SJSA1 (cell line): ENCODE results near the gene CLEC16A. TPM values are rescaled to one million over a fixed set of nuclear protein-coding genes. Genes with fewer than 3 reads are reported as not detected.
"Not testable (repeated sequence)": the region's sequence is repeated elsewhere in the genome, so short reads cannot be mapped to it uniquely, and the experiment has no call there.

Experiments used
- DNase-seq, 2 experiments: peaks; one replicate each; pipeline ENCODE4 v3.0.0-alpha.2; 2015 to 2020; ENCODE audit warnings: low spot score in 2 of 2, low read depth in 1 of 2
- H3K27ac ChIP-seq: fragments of 250-450 bp; sonication (Bioruptor Pico); 2 replicates; pipeline ENCODE4 v1.5.1; 2020; ENCODE audit warnings: mild to moderate bottlenecking, moderate library complexity
- H3K27me3 ChIP-seq: fragments of 250-450 bp; sonication (Bioruptor Pico); replicated peaks from 2 replicates; pipeline ENCODE4 v1.5.1; 2020; ENCODE audit warnings: mild to moderate bottlenecking, moderate library complexity
- H3K36me3 ChIP-seq: fragments of 250-450 bp; sonication (Bioruptor Pico); 2 replicates; pipeline ENCODE4 v1.5.1; 2020; ENCODE audit warnings: mild to moderate bottlenecking
- H3K4me1 ChIP-seq: fragments of 250-450 bp; sonication (Bioruptor Pico); replicated peaks from 2 replicates; pipeline ENCODE4 v1.6.1; 2021; ENCODE audit warnings: mild to moderate bottlenecking
- H3K4me3 ChIP-seq: fragments of 250-450 bp; sonication (Bioruptor Pico); 2 replicates; pipeline ENCODE4 v1.5.1; 2020; ENCODE audit warnings: mild to moderate bottlenecking
- H3K9me3 ChIP-seq: fragments of 250-450 bp; sonication (Bioruptor Pico); replicated peaks from 2 replicates; pipeline ENCODE4 v1.5.1; 2020; ENCODE audit warnings: mild to moderate bottlenecking
- total RNA-seq: library from RNA; depleted of rRNA; stranded (reverse); fragments of >200 nt; shearing (Covaris generic); gene quantifications from 2 replicates; pipeline ENCODE4 v1.2.3, GENCODE V29; 2014; rRNA removed

The CLEC16A gene
- total RNA-seq, 1 experiment from 2014 or later = 14.8 TPM

- no peaks in the 10 kb centered on the region for H3K36me3 ChIP-seq
- no peak overlapping the region for H3K27ac ChIP-seq
- no peaks in the 10 kb centered on the region for H3K27me3 ChIP-seq
- no peak for DNase-seq
- H3K4me1 ChIP-seq = no peaks in the 10 kb centered on the region
- no peak overlapping the region for H3K4me3 ChIP-seq
- peaks cover 19% of the 10 kb centered on the region for H3K9me3 ChIP-seq
Measured at GRCh38 chr16:11218604-11218962, 274.2 kb downstream of the CLEC16A start.

GRCh38 chr16:11219178-11219577, 274.8 kb downstream of the CLEC16A start:
- Histone ChIP-seq H3K9me3 (peaks cover 19% of the 10 kb centered on the region), H3K27ac (no peak overlapping the region), H3K27me3 (no peaks in the 10 kb centered on the region), H3K4me1 (no peaks in the 10 kb centered on the region), H3K4me3 (no peak overlapping the region), H3K36me3 (no peaks in the 10 kb centered on the region)
- no peak for DNase-seq

- DNase-seq, H3K4me1 ChIP-seq, H3K27me3 ChIP-seq, H3K36me3 ChIP-seq, H3K27ac ChIP-seq, H3K4me3 ChIP-seq: not testable (repeated sequence)
- H3K9me3 ChIP-seq = peaks cover 19% of the 10 kb centered on the region
Measured at GRCh38 chr16:11220507-11220906, 276.1 kb downstream of the CLEC16A start.

DNA sequence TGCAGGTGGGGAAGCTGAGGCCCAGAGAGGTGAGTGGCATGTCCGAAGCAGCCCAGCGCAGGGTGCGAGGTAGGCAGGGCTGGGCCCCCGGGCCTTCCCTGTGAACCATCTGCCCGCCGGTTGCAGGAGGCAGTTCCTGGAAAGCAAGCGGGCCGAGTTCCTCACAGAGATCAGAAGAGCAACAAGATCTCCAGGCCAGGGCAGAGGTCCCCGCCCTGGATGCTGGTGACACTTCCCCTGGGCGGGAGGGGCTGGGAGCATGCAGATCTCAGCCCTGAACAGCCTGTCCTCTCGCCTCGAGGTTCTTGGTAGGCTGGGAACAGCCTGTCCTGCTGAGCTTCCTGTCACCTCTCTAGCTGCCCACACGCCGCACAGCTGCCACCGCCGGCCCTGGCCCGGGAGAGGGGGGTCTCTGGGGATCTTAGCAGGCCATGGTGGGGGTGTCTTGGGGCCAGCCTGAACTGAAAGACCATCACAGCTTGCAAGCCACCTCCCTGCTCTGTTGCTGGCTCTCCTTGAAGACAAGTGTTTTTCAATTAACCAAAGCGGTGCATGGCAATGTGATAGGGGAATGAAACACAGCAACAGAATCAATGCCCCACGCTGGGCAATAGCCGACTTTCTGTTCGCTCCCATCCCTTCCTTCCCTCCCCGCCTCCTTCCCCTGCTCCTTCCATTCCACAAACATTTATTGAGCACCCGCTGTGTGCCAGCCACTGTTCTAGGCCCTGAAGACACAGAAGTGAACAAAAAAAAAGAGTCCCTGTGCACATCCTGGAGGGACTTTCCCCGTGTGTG, 279.9 kb downstream of the CLEC16A start:
- Histone ChIP-seq H3K27ac (no peak overlapping the region), H3K27me3 (no peaks in the 10 kb centered on the region), H3K4me3 (no peak overlapping the region), H3K36me3 (no peaks in the 10 kb centered on the region), H3K9me3 (no peaks in the 10 kb centered on the region), H3K4me1 (no peaks in the 10 kb centered on the region)
- no peak for DNase-seq

- Histone ChIP-seq H3K4me3 (no peak overlapping the region), H3K36me3 (no peaks in the 10 kb centered on the region), H3K27ac (no peak overlapping the region), H3K4me1 (no peaks in the 10 kb centered on the region), H3K27me3 (no peaks in the 10 kb centered on the region), H3K9me3 (no peaks in the 10 kb centered on the region)
- no peak for DNase-seq
Measured at GRCh38 chr16:11224894-11225676, 280.7 kb downstream of the CLEC16A start.

DNA sequence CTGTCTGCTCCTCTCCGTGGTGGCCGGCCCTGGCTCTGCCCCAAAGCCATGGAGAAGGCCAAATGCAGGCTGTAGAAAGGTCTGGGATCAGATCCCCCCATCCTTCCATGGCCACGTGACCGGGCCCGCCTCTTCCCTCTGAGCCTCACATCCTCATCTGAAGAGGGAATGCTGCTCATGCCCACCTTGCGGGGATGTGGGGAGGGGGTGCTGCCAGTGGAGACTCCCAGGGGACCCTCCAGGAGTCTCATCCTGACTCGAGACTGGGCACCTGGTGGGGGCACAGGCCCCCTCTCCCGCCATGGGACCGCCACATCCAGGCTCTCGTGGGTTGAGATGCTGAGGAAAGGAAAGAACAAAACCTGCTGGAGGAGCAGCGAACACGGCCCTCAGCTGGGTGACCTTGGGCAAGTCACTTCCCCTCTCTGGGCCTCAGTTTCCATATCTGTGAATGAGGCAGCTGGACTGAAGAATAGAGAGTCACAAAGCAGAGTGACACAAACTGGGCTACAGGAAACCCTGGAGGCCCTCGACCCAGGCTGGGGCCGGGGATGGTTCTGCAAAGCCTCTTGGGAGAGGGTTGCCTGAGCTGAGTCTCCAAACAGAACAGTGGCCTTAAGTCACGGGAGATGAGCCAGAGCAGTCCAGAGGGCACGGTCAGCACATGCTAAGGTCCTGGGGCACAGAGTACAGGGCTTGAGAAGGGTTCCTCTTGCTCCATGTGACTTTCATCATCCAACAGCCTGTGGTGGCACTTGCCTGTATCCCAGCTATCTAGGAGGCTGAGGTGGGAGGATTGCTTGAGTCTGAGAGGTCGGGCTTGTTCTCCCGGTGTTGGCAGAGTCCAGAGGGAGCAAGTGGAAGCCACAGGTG, 281.5 kb downstream of the CLEC16A start:
- Histone ChIP-seq H3K4me1 (no peaks in the 10 kb centered on the region), H3K36me3 (no peaks in the 10 kb centered on the region), H3K27me3 (no peaks in the 10 kb centered on the region), H3K9me3 (no peaks in the 10 kb centered on the region), H3K27ac (no peak overlapping the region), H3K4me3 (no peak overlapping the region)
- DNase-seq = no peak

GRCh38 chr16:11229432-11229831, 285.1 kb downstream of the CLEC16A start:
- H3K4me3 ChIP-seq = no peak overlapping the region

GRCh38 chr16:11229906-11230305, 285.5 kb downstream of the CLEC16A start:
- Histone ChIP-seq H3K9me3 (no peaks in the 10 kb centered on the region), H3K27ac (no peak overlapping the region), H3K36me3 (no peaks in the 10 kb centered on the region), H3K4me1 (0 out of 2 replicates have a peak, but pooled peaks cover 3% of the 10 kb centered on the region), H3K27me3 (no peaks in the 10 kb centered on the region), H3K4me3 (no peak overlapping the region)
- no peak for DNase-seq

More at GRCh38 chr16:11229432-11229831, 285.1 kb downstream of the CLEC16A start:
- H3K9me3 ChIP-seq = no peaks in the 10 kb centered on the region
- H3K4me1 ChIP-seq = 0 out of 2 replicates have a peak, but pooled peaks cover 3% of the 10 kb centered on the region
- H3K27ac ChIP-seq = no peak overlapping the region
- no peaks in the 10 kb centered on the region for H3K27me3 ChIP-seq
- no peaks in the 10 kb centered on the region for H3K36me3 ChIP-seq
- DNase-seq = no peak

DNA sequence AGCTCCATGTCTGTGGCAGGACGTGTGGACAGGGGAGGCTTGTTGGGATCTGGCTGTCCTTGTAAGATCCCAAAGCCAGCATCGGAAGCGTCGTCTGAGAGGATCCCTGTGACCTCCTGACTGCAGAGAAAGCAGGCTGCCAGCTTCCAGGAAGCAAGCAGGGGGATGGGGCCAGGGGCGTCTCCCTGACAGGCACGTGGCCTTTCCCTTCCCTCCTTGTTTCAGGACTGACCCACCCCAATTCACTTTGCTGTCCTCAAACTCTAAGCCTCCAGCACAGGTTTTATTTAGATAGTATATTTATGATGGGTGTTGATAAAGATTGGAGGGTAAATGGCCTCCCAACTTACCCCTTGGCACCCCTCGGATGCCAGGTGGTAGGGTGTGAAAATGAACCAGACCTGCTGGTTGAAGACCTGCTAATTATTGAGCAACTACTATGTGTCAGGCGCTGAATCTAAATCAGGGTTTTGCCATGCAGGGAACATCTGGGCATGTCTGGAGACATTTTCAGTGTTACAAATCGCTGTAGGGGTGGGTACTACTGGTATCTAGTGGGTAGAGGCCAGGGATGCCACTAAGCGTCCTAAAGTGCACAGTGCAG, 287.1 kb downstream of the CLEC16A start:
- Histone ChIP-seq H3K4me3 (no peak overlapping the region), H3K4me1 (0 out of 2 replicates have a peak, but pooled peaks cover 3% of the 10 kb centered on the region), H3K27ac (no peak overlapping the region), H3K9me3 (no peaks in the 10 kb centered on the region), H3K36me3 (no peaks in the 10 kb centered on the region), H3K27me3 (no peaks in the 10 kb centered on the region)
- DNase-seq = no peak

Other genes starting within 250 kb of the CLEC16A start
- not detected in 2 replicates for gene TEKT5, start 249.6 kb upstream of the CLEC16A start, total RNA-seq
- gene NUBP1, start 200.7 kb upstream of the CLEC16A start, total RNA-seq = 42.8 and 58.7 TPM in 2 replicates
- gene TVP23A, start 125.8 kb upstream of the CLEC16A start, total RNA-seq = not detected in 2 replicates
- gene CIITA, start 67.4 kb upstream of the CLEC16A start, total RNA-seq = 0.08 TPM in 1 of 2 replicates, not detected in the other
- gene DEXI, start 2.1 kb upstream of the CLEC16A start, total RNA-seq = 43.5 and 48.5 TPM in 2 replicates